Spleen (tissue), 7 donors: ENCODE measurements around the gene AGAP9.

Experiments
- POLR2A ChIP-seq, 3 donors: fragments of 450-650 bp; IDR thresholded peaks; one replicate each; pipeline ENCODE4 v1.5.1; 2017; ENCODE audit warnings: antibody characterized with exemption in 3 of 3, mild to moderate bottlenecking in 1 of 3
- TF ChIP-seq, protein P1 (sequence below), 11 experiments: fragments of 200-600 bp in 7 of 11; fragments of 450-650 bp in 4 of 11; sonication (generic) in 4 of 11; IDR thresholded peaks in 8 of 11; conservative IDR thresholded peaks in 3 of 11; 1 replicate in 7 of 11; 2 replicates in 4 of 11; pipeline versions ENCODE4 v1.4.0 to v1.8.0; 2016 to 2021; ENCODE audit warnings: antibody characterized with exemption in 11 of 11, inconsistent platforms in 4 of 11, mild to moderate bottlenecking in 1 of 11
- donor health status: DM: no; HTN: no; CAD: no; lungs with moderate emphysema.
- donor health status: DM: no; HTN: no; CAD: no.
- donor health status: DM: no; HTN: no; CAD: no.

- TF ChIP-seq, protein P1, sequence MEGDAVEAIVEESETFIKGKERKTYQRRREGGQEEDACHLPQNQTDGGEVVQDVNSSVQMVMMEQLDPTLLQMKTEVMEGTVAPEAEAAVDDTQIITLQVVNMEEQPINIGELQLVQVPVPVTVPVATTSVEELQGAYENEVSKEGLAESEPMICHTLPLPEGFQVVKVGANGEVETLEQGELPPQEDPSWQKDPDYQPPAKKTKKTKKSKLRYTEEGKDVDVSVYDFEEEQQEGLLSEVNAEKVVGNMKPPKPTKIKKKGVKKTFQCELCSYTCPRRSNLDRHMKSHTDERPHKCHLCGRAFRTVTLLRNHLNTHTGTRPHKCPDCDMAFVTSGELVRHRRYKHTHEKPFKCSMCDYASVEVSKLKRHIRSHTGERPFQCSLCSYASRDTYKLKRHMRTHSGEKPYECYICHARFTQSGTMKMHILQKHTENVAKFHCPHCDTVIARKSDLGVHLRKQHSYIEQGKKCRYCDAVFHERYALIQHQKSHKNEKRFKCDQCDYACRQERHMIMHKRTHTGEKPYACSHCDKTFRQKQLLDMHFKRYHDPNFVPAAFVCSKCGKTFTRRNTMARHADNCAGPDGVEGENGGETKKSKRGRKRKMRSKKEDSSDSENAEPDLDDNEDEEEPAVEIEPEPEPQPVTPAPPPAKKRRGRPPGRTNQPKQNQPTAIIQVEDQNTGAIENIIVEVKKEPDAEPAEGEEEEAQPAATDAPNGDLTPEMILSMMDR (IDR thresholded peaks at IDR 0.05 in 8 of 11, conservative IDR thresholded peaks at IDR 0.05 in 3 of 11): no peak
- TF ChIP-seq POLR2A (IDR thresholded peaks at IDR 0.05): no peak
Observed at GRCh38 chr10:47453141-47454007, 70.1 kb downstream of the AGAP9 start.
